Measurements from ENCODE around the gene APOM.

Gene APOM

DNA sequence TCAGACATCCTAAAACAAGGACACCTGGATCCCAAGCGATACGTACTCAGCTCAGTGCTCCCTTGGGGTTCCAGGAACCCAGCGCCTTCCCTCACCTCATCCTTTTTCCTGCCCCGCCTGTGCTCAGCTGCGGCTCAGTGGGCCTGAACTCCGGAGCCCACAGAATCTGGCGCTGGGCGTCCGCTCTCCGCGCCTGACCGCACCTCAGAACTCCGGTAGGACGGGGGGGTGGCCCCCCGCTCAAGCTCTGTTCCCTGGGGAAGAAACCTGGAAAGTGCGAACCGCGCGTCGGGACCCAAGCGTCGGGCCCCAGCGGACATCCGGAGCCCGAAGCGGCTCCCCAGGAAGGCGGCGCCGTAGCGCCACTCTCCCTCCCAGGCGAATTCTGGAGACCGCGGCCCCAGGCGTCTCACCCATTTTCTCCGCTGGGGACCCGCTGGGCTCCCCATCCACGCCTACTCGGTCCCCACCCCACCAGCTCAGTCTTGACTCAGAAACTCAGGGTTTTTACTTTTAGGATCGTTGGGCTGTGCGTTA lies 25.5 kb downstream of the APOM start:
- DNase-seq = peak; percentile 23

DNA sequence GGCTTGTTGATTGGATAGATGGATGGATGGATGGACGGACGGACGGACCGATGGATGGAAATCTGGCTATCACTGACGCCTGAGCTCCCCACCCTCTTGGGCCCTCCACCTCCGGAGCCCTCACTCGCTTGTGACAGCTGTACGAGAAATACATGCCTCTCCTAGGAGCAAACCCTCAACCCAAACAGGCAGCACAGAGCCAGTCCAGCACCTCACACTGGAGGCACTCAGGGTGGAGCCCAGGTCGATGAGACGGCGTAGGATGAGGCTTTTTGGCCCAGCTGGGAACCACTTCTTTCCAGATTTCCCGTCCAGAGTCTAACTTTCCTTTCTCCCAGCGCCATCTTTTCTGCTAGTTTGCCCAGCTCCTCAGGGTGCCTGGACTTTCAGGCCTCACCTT lies 27.9 kb downstream of the APOM start:
- no peak for DNase-seq

DNA sequence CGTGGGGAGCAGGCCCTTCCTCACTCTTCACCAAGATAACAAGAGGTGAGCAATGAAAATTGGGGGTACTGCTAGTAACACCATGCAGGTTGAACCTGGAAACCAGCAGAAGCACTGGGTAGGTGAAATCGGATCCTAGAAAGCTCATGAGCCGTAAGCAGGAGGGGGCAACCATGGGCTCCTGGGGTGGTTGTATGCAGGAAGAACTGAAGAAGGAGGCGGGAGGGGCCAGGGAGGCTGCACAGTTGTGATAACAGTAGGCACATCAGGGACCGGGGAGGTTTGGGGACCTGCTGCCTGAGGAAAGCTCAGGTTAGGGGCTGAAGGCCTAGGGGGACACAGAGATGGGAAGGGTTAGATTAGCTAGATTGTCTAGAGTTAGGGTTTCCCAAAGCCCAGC lies 30.8 kb downstream of the APOM start:
- no peak for DNase-seq

DNA sequence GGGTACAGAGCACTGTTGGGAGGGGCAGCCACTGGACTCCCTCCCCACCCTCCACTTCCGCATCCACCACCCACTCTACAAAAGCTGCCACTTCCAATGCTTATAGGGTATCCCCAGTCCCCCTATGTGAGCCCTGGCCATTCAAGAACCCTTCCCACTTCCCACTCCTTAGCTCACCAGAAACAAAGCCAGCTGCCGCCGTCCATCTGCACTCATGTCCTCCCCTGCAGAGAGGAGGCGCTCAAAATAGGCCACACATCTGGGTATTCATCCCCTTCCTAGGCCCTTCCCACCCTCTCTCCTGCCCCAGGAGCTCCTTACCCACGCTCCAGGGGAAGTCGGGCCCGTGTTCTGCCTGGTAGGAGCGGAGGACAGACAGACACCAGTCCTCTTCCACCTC lies 31.6 kb downstream of the APOM start:
- DNase-seq = no peak

DNA sequence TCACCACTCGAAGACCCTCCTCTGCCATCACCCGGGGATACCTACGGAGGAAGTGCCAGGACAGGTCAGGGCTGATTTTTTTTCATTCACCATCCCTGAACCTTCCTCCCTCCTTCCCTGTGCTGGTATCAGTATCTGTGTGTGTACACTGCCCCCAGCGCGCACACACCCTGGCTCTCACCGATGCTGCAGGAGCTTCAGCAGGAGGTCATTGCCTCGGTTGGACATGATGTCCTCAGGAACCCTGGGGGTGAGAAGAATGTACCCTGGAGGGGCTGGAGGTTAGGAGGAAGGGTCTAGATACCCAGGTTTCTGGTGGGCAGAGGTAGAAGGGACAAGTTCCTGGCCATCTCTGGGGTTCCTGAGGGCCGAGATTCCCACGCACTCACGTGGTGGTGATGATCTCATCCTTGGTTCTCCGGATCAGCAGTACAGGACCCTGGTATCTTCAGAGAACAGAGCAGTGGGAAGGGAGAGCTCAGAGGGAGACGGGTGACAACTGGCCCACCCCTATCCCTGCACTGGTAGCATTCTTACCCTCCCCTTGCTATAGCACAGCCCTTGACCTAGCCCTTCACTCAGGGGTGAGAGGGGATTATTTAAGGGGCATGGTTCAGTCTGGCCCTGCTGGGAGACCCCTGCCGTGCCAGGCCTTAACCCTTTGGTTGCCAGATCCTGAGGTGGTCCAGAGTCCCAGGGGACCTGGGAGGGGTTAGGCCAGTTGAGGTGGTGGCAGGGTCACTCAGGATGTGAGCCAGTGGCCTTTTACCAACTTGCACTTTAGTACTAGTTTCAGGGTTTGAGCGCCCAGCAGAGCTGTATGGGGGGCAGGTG lies 32.4 kb downstream of the APOM start:
- DNase-seq = no peak

DNA sequence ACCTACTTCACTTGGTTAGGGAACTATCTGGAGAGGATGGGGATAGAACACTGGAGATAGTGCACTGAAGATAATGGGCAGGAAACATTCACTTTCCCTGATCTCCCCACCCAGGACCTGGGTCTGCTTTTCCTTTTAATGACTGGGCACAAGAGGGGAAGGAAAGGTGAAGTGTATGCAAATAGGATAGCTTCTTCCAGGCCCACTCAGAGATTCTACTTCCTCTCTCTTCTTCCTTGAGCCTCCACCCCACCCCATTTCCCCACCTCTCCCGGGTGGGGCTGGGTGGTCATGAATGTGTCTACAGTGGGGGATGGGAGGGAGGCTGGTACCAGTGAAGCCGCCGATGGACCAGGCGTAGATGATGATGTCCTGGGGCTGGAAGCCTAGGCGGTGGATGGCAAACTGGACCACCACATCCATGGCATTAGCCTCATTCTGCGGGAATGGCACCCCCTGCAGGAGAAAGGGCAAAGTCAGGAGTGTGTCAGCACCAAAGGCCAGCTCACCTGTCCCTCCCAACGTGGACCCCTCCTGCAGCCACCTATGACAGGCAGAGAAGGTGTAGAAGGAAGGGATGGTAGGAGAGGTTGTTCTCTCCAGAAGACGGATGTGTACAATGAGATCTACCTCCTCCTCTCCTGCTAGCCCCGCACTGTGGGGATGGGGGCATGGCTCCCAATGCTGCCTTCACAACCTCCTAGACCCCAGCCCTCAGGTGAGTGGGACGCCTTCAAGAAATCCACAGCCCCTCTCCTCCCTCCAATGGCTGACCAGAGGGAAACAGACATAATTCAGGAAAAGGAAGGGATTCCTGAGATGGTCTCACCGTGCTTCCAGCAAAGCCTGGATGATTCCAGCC lies 33.8 kb downstream of the APOM start:
- no peak for DNase-seq

DNA sequence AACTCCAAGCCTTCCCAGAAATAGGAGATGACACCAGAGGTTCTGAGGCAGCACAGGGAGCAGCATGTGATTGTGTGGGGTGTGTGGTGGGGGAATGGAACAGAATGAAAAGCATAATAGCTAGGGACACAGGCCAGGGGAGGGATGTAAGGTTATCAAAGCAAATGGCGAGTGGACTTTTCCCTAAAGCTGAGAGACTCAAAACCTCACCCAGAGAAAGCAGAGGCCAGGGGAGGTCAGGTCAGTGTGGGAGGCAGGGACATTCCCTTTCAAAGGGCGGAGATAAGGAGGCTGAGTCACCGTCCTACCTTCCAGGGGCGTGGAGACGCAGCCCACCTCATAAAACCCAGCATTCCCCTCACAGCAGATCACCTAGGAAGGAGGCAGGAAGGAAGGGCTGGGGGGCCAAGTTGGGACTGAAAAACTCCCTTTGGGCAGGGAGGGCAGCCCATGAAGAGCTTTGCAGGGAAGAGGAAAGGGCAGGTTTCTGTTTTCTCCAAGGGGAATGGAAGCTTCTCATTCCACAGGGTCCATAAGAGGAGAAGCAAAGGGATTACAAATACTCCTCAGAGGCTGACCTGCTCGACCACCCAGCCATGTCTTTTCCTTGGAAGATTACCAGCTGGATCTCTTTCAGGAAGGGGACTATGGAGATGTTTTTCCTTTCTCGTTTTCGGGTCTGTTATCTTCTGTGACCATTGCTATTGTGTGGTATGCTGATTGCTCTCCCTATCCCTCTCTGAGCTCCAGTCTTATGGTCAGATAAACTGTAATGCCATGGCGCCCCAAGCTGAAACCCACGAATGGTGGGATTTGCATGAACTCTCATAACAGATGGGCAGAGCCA lies 34.8 kb downstream of the APOM start:
- DNase-seq = no peak

DNA sequence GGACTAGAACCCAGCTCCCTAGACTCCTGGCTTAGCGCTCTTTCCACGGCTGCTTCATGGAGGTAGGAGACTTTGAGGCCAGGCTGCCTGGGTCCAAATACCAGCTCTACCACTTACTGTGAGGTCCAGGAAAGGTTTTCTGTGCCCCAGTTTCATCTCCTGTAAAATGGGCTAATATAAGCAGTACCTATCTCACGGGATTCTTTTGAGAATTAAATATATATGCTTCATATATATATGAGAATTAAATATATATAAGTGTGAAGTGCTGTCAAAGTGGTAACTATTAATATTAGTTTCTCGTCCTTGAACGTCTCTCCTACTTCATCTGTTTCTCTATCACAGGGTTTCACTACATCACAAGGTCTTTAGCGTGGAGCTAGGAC lies 35.4 kb downstream of the APOM start:
- no peak for DNase-seq

DNA sequence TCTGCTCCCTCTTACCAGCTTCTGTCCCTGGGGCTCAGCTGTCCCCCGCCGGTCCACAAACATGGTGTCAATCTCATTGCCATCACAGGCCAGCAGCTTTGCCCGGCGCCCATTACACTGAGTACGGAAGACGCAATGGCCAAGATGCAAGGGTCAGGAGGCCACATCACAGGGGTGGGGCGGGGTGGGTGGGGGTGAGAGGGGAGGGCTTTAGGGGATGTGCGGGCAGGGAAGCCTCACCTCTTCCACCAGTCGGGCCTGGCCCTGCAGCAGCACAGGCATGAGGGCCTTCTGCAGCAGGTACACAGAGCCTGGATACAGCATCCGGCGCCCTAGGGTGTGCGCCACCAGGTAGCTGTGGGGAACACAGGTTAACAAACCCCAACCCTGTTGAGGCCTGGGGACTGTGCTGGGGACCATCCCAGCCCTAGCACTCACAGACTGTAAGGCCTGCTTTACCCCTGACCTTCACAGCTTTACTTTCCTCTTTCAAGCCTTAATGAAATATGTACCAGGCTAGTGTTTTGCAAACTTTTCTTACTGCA lies 35.9 kb downstream of the APOM start:
- DNase-seq = no peak

DNA sequence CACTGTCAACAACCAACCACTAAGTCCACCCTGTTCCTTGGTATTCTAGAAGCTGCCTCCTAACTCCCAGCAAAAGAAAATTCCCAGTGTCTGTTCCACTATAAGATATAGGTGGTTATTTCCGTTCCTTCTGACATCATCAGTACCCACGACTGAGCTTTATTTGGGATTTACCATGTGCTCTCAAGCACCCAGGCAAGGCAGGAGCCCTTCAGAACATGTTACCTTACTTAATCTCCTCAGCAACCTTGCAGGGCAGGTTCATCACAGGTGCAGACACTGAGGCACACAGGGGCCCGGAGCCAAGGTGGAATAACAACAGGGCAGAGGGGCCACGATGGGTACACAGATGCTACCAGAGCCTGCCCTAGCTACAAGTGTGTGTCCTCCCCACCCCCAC lies 36.7 kb downstream of the APOM start:
- DNase-seq = no peak

DNA sequence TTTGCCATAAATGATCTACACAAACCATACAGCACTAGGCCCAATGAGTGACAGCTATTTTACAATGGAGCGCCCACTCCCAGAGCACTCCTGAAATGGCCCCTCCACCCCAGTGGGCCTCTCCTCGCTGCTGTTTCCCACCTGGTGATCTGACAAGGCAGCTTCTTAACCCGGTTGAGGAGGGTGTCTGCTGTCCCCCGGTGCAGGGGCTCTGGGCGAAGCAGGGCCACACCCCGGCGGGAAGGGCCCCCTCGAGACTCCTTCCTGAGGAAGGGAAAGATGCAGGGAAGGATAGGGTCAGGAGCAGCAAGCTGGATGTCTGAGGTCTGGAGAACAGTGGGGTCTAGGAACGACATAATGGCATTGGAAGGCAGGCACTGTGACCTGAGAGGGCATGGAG lies 37.2 kb downstream of the APOM start:
- DNase-seq = no peak

DNA sequence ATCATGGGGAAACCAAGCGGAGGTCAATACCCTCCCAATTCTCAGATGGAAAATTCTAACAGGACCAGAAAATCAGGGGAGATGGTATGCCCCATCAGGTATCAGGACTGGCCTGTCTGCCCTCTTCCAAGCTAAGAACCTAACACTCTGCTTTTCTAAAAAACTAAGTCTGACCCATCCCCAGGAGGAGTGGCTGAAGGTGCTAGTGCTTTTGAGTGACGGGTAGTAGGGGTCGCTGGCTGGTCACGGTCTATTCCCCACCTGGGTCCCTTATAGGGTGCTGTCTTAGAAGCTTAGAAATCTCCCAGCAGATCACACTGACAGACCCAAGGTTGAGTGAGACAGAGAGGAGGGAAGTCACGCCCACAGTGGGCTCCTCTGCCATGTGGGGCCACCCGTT lies 37.8 kb downstream of the APOM start:
- DNase-seq = no peak

DNA sequence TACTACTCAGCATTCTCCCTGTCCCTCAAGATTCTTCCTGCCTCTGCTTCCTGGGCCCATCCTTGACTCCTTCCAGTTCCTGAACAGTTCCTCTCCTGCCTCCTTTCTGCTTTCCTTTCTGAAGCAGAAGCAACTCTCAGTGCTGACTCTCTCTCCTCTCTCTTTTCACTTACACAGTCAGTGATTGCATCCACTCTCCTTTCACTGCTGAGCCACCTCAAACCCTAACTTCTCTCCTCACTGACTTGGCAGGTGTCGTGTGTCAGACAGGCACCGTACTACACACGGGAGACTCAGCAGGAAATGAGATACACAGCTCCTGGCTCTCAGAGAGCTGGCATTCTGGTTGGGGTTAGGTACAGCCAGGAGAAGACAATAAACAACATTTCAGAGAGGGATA lies 41.9 kb downstream of the APOM start:
- no peak for DNase-seq

DNA sequence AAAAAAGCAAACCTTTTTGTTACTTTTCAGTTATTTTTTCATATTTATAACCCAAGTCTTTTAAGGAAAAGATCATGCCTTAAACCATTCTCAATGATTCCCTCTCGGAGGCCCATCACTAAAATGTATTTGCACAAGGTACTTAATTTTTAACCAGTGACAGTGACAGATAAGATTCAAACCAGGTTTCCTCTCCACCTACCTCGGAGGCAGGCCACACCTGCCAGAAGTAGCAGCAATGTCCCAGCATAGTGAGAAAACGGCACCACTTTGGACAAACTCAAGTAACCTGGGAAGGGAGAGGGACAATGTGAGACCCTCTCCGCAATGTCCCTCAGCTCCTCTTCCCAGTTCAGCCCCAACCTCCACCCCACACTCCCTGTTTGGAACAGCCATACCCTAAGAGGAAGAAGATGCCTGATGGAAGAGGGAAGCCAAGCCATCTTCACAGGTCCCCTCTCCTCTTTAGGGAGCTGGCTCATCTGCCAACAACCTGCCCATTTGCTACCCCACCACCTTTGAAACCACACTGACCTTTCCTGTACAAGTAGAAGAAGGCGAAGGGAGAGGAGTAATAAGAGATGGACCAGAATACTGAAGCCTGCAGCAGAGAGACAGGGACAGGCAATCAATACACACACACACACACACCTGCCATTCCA lies 45.2 kb downstream of the APOM start:
- no peak for DNase-seq

DNA sequence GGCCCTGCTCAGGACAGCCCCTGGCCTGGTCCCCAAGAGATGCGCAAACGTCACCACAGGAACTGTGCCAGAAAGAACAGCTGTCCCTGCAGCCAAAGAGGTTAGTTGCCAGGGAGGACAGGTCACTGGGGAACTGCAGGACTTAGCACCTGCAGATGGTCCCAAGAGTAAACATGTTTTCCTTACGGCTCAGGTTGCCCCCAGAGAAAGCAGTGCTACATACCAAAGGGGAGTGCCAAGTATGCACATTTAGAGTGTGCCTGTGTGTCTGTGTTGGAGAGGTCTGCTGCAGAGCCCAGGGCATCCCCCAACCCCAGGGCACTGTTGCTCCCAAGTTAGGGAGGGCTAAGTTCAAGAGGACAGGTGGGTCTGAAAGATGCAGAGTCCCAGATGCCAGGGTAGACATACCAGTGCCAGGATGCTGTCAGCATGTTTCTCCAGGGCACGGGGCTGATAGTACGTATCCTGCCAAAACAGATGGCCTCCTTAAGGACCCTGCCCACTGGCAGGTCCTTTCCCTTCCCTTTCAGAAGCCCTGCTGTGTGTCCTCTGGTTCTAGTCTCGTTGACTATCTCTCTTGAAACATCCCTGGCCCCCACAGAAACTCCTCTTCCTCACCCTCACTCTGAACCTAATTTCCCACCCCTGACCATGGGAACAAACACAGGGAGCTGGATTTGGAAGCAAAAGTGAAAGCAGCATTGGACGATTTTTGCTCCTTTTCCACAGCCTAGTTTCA lies 46.1 kb downstream of the APOM start:
- no peak for DNase-seq

DNA sequence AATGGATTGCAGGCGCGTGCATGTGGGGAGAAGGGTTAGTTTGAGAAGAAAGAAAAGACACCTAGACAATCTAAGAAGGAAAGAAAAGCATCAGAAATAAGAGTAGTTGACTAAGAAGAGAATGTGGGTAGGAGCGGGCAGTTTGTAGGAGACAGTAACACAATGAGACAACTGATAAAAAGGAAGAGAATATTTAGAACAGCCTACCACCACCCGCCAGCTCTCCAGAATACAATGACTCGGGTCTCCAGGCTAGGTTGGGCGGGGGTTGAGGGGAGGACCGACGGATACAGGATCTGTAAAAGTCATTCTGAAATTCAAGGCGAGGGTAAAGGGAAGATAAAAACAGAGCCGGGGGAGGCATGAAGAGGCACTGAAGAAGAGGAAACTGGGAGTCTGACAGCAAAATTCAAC lies 46.7 kb downstream of the APOM start:
- no peak for DNase-seq

DNA sequence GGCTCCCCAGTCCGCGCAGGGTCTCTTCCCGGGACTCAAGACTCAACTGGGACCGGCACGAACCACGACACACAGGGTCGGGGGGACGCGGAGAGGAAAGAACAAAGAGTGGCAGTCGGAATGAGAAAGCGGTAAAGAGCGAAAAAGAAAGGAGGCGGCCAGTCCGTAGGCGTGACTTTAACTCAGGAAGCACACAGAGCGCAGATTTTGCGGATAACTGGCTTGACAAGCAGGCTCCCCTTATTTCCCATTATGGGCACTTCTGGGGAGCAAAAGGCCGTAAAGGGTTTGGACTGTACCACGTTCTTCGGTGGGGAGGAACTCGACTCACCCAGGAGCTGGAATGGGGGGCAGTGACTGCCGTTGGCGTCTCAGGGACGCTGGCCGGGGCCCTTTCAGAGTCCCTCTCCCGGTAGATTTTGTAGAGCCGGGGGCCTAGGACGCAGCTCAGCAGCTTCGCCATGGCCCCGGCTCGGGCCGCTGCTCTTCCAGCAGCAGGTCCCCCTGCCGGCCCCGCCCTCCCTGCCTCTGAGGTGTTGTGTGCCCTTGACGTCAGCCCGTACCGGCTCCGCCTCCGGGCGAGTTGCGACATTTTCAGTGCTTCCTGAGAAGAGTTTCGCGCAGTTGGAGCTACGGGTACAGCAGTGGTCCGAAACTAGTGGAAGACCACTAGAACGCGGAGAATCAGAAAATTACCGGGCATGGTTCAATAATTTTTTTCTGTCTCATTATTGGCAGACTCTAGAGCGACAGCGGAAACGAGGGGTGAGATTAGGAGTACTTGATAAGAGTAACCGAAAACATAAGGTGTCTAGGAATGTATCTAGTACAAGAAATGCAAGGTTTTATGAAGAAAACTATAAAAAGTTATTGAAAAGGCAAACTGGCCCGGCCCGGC lies 47.4 kb downstream of the APOM start, which contains the start of gene ABHD16A:
TSS of gene ABHD16A (minus strand) at position 506 of the 898 bp plus-strand sequence. CDS start at position 463, 43 bp downstream.
- peak; percentile 98 for DNase-seq

DNA sequence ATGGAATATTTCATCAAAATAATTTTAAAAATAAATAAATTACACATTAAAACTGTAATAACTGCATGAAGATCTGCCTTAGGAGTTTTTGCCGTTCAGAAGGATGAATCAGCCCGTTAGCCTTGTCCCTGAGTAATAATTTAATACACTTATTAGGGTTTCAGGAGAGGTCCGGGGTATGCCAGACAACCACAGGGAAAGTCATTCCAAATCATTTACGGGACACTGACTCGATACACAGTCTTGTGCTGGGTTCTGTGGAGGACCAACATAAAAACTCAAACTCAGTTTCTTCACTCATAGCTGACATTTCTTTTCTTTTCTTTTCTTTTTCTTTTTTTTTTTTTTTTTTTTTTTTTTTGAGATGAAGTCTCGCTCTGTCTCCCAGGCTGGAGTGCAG lies 50.2 kb downstream of the APOM start:
- no peak for DNase-seq

DNA sequence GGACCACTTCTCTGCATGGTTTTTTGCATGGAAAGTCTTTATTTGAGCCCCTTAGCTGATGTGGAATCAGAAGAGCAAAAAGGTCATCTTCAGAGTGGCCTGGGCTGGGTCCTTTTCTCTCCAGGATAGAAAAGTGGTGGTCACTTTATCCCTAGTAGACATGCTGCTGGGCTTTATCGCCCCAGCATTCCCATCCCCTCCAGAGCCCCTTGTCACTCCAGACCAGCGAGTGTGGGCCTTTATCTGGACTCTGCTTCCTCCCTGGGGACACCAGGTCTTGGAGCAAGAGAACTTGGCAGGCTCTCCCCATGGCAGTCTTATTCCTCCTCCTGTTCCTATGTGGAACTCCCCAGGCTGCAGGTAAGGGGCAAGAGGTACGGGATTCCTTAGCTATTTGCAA lies 50.9 kb downstream of the APOM start, which contains the start of gene LY6G6F:
TSS of gene LY6G6F (plus strand) at position 268 of the 400 bp plus-strand sequence. CDS start at position 309, 41 bp downstream.
- DNase-seq = no peak

DNA sequence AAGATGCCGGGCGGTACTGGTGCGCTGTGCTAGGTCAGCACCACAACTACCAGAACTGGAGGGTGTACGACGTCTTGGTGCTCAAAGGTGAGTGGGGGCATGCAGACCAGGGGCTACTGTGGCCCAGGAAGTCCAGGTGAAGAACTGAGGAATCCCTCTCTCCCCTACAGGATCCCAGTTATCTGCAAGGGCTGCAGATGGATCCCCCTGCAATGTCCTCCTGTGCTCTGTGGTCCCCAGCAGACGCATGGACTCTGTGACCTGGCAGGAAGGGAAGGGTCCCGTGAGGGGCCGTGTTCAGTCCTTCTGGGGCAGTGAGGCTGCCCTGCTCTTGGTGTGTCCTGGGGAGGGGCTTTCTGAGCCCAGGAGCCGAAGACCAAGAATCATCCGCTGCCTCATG lies 52.0 kb downstream of the APOM start:
- no peak for DNase-seq

Data from fibroblast of upper back skin (primary cell).